Right atrium auricular region (tissue), 2 donors: ENCODE results near the gene IGSF21. TPM values are rescaled to one million over a fixed set of nuclear protein-coding genes. Genes with fewer than 3 reads are reported as not detected.

ENCODE experiments used
- DNase-seq: peaks from one replicate; pipeline ENCODE4 v3.0.0-alpha.2; 2019; ENCODE audit warnings: low spot score
- H3K27ac ChIP-seq, 2 donors: fragments of 200-600 bp; sonication (generic); 1 replicate in 1 of 2; 2 replicates in 1 of 2; pipeline ENCODE4 v1.5.1; 2016 to 2019
- H3K27me3 ChIP-seq, 2 donors: fragments of 200-600 bp; sonication (generic); one replicate each; pipeline versions ENCODE4 v1.5.1 to v1.6.0; 2017 to 2019
- H3K36me3 ChIP-seq: fragments of 200-600 bp; sonication (generic); one replicate; pipeline ENCODE4 v1.5.1; 2016
- H3K4me1 ChIP-seq, 2 donors: fragments of 200-600 bp; sonication (generic); one replicate each; pipeline versions ENCODE4 v1.5.1 to v1.6.0; 2017 to 2019
- H3K4me3 ChIP-seq, 2 donors: fragments of 200-600 bp; sonication (generic); 1 replicate in 1 of 2; 2 replicates in 1 of 2; pipeline ENCODE4 v1.5.1; 2017 to 2019; ENCODE audit warnings: mild to moderate bottlenecking in 1 of 2, moderate library complexity in 1 of 2
- H3K9me3 ChIP-seq, 2 donors: fragments of 200-600 bp; sonication (generic); one replicate each; pipeline ENCODE4 v1.5.1; 2019
- total RNA-seq, 2 donors: library from RNA; depleted of rRNA; stranded (reverse); fragments of >200 nt; gene quantifications; one replicate each; pipeline ENCODE4 v1.1.0, GENCODE V29; 2016
- TF ChIP-seq, protein P1 (sequence below), 2 donors: fragments of 200-600 bp; sonication (generic); IDR thresholded peaks; one replicate each; pipeline ENCODE4 v1.5.1; 2019; ENCODE audit warnings: antibody characterized with exemption in 2 of 2

Gene IGSF21
- total RNA-seq, 2 donors from 2014 or later: 1.8 to 6.0 TPM

- no peak overlapping the region for H3K27ac ChIP-seq
- no peaks in the 10 kb centered on the region for H3K27me3 ChIP-seq
- TF ChIP-seq, protein P1, sequence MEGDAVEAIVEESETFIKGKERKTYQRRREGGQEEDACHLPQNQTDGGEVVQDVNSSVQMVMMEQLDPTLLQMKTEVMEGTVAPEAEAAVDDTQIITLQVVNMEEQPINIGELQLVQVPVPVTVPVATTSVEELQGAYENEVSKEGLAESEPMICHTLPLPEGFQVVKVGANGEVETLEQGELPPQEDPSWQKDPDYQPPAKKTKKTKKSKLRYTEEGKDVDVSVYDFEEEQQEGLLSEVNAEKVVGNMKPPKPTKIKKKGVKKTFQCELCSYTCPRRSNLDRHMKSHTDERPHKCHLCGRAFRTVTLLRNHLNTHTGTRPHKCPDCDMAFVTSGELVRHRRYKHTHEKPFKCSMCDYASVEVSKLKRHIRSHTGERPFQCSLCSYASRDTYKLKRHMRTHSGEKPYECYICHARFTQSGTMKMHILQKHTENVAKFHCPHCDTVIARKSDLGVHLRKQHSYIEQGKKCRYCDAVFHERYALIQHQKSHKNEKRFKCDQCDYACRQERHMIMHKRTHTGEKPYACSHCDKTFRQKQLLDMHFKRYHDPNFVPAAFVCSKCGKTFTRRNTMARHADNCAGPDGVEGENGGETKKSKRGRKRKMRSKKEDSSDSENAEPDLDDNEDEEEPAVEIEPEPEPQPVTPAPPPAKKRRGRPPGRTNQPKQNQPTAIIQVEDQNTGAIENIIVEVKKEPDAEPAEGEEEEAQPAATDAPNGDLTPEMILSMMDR (IDR thresholded peaks at IDR 0.05): no peak
- no peak overlapping the region for H3K4me3 ChIP-seq
- no peaks in the 10 kb centered on the region for H3K36me3 ChIP-seq
- no peaks in the 10 kb centered on the region for H3K4me1 ChIP-seq
- H3K9me3 ChIP-seq: peaks cover 0 to 8% of the 10 kb centered on the region in 2 donors
- DNase-seq: no peak
Measured at GRCh38 chr1:18411321-18411720, 303.7 kb downstream of the IGSF21 start.

GRCh38 chr1:18411820-18412641, 304.4 kb downstream of the IGSF21 start:
- Histone ChIP-seq H3K4me3 (no peak overlapping the region), H3K27ac (no peak overlapping the region), H3K27me3 (no peaks in the 10 kb centered on the region), H3K9me3 (peaks cover 0 to 8% of the 10 kb centered on the region in 2 donors), H3K4me1 (no peaks in the 10 kb centered on the region), H3K36me3 (no peaks in the 10 kb centered on the region)
- TF ChIP-seq, protein P1 (IDR thresholded peaks at IDR 0.05): no peak
- no peak for DNase-seq

DNA sequence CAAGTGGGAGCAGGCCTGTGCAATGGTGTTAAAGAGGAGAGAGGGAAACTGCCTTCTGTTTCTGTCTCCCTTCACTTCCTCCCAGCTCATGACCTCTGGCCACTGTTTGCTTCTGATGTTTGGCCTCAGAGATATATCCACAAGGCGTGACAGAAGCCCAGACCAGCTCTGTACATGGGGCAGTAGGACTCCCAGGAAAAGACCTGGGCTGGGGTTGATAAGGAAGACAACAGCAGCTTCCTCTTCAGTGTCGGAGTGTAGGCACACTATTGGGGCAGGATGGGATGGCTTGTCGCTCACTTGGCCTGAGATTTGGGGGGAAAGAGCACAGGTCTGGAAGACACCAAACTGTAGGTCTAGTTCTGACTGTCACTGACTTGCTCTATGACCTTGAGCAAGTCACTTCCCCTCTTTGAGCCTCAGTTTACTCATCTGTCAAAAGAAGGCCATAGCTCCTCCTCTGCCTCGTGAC, 305.3 kb downstream of the IGSF21 start:
- peaks cover 0 to 8% of the 10 kb centered on the region in 2 donors for H3K9me3 ChIP-seq
- no peaks in the 10 kb centered on the region for H3K36me3 ChIP-seq
- H3K27ac ChIP-seq: no peak overlapping the region
- no peak for DNase-seq
- no peak overlapping the region for H3K4me3 ChIP-seq
- TF ChIP-seq, protein P1 (IDR thresholded peaks at IDR 0.05): no peak
- H3K4me1 ChIP-seq: no peaks in the 10 kb centered on the region
- H3K27me3 ChIP-seq: no peaks in the 10 kb centered on the region

DNA sequence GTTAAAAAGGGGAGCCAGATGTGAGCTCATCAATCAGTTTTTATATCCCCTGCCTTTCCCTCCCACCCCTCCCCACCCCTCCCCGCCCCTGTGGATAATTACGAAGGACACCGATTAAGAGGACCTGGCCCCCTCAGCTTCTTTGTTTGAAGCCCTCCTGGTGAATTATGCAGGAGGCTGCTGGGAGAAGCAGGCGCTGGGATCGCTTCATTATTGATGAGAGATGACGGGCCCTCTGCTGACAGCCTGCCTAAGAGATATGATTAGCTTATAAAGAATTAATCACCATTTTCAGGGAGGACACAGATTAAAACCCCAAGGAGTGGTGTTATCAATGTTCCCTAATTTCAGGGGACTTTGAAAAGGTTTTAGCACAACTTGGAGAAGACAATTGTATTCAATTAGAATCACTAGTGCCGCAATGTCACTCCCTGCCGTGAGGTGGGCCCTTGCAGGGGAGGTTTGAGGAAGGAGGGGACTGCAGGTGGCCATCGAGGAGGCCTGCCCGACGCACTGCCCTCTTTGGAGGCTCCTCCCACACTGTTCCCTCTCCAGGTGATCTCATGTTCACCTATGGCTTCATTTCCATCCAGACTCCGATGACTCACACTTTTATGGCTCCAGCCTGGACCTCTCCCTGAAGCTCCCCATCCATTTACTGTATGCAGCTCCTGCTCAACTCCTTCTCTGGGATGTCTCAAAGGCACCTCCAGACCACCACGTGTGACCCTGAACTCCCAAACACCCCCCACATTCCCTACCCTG, 306.1 kb downstream of the IGSF21 start:
- Histone ChIP-seq H3K27me3 (no peaks in the 10 kb centered on the region), H3K27ac (no peak overlapping the region), H3K9me3 (peaks cover 0 to 8% of the 10 kb centered on the region in 2 donors), H3K4me3 (no peak overlapping the region), H3K36me3 (no peaks in the 10 kb centered on the region), H3K4me1 (no peaks in the 10 kb centered on the region)
- TF ChIP-seq, protein P1 (IDR thresholded peaks at IDR 0.05): no peak
- no peak for DNase-seq

DNA sequence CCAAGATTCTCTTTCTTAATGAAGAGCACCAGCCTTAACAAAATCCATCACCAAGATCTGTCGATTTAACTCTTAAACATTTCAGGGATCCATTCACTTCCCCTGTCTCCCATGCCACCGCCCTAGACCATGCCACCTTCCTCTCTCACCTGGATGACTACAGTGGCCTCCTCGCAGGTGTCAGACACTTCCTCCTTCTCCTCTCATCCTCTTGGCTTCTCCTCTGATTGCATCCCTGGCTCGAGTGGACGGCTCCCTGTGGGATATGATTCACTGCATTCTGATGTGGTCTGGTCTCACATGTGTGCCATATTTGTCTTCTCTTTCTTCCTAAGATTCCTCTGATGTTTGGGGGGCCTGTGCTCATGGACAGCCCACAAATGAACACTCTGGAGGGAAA, 306.7 kb downstream of the IGSF21 start:
- H3K36me3 ChIP-seq: no peaks in the 10 kb centered on the region
- no peak overlapping the region for H3K27ac ChIP-seq
- TF ChIP-seq, protein P1 (IDR thresholded peaks at IDR 0.05): no peak
- H3K4me3 ChIP-seq: no peak overlapping the region
- no peaks in the 10 kb centered on the region for H3K4me1 ChIP-seq
- H3K9me3 ChIP-seq: peaks cover 0 to 8% of the 10 kb centered on the region in 2 donors
- H3K27me3 ChIP-seq: no peaks in the 10 kb centered on the region
- DNase-seq: no peak
